ENCODE measurements around the gene PATZ1. TPM values are rescaled to one million over a fixed set of nuclear protein-coding genes. Genes with fewer than 3 reads are reported as not detected.
"Not testable (repeated sequence)": the region's sequence is repeated elsewhere in the genome, so short reads cannot be mapped to it uniquely, and the experiment has no call there.

Gene PATZ1
- total RNA-seq = 10 to 100 TPM; 22.9 to 26.4 TPM

DNA sequence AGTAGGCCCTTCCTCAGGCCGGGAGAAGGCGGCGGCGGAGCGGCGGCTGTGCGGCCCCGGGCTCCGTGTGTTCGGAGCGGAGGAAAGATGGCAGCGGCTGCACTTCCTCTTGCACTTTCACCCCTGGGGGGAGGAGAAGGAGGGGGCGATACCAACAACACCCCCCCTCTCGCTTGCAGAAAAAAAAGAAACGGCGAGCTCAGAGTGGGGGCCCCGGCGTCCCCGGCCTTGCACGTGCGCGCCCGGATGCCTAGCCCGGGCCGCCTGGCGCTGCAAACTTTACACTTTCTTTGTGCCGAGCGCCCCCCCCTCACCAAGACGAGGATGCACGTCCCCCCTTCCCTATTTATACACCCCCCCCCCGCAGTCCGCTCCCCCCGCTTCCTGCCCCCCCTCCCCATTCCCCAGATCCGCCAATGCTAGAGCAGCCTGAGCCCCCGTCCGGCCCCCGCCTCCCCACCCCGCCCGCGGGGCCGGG, at the start of gene PATZ1:
Gene PATZ1 (minus strand): TSS at position 92 of the 478 bp plus-strand sequence. CDS start 744 bp downstream, outside the sequence.
- peaks cover 41% of the 10 kb centered on the region for H3K4me1 Mint-ChIP-seq (ENCODE audit: low read depth)
- DNase-seq (peak in 1 of 2 donors; percentile 77), ATAC-seq (replicated peaks in 1 of 2) (peak; percentile 61 to 69)
- H3K9me3 Mint-ChIP-seq = no peaks in the 10 kb centered on the region
- H3K36me3 Mint-ChIP-seq (ENCODE audit: insufficient read depth in 2 of 2) = peaks cover 0 to 10% of the 10 kb centered on the region in 2 donors
- H3K4me3 Mint-ChIP-seq = peak within 1 kb of the TSS; percentile 89 to 97
- H3K27me3 Mint-ChIP-seq (ENCODE audit: low read depth) = no peaks in the 10 kb centered on the region
- H3K27ac Mint-ChIP-seq = peak within 1 kb of the TSS; percentile 60

- peaks cover 2 to 3% of the 10 kb centered on the region in 2 donors for H3K36me3 Mint-ChIP-seq (ENCODE audit: insufficient read depth in 2 of 2)
- ATAC-seq (replicated peaks in 1 of 2) = no peak
- H3K9me3 Mint-ChIP-seq = peaks cover 1 to 2% of the 10 kb centered on the region in 2 donors
- H3K27ac Mint-ChIP-seq = no peak overlapping the region
- no peak overlapping the region for H3K4me3 Mint-ChIP-seq
- no peak for DNase-seq
- peaks cover 4% of the 10 kb centered on the region for H3K4me1 Mint-ChIP-seq (ENCODE audit: low read depth)
- H3K27me3 Mint-ChIP-seq (ENCODE audit: low read depth) = peaks cover 6% of the 10 kb centered on the region
Observed at GRCh38 chr22:31394326-31394725, 48.2 kb upstream of the PATZ1 start.

DNA sequence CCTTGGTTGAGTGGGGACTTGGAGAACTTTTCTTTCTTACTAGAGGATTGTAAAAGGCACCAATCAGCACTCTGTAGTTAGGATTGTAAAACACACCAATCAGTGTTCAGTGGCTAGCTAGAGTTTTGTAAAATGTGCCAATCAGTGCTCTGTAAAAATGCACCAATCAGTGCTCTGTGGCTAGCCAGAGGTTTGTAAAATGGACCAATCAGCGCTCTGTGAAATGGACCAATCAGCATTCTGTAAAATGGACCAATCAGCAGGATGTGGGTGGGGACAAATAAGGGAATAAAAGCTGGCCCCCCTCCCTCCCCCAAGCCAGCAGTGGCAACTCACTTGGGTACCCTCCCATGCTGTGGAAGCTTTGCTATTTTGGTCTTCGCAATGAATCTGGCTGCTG, 47.7 kb upstream of the PATZ1 start:
- H3K4me3 Mint-ChIP-seq = no peak overlapping the region
- H3K36me3 Mint-ChIP-seq (ENCODE audit: insufficient read depth in 2 of 2) = peaks cover 2 to 3% of the 10 kb centered on the region in 2 donors
- ATAC-seq (replicated peaks in 1 of 2) (no peak), DNase-seq (no peak)
- H3K27me3 Mint-ChIP-seq (ENCODE audit: low read depth) = peaks cover 6% of the 10 kb centered on the region
- peaks cover 3% of the 10 kb centered on the region for H3K4me1 Mint-ChIP-seq (ENCODE audit: low read depth)
- H3K27ac Mint-ChIP-seq = no peak overlapping the region
- peaks cover 1 to 2% of the 10 kb centered on the region in 2 donors for H3K9me3 Mint-ChIP-seq

- H3K27me3 Mint-ChIP-seq (ENCODE audit: low read depth); H3K9me3 Mint-ChIP-seq; H3K36me3 Mint-ChIP-seq (ENCODE audit: insufficient read depth in 2 of 2); H3K4me1 Mint-ChIP-seq (ENCODE audit: low read depth); H3K4me3 Mint-ChIP-seq: not testable (repeated sequence)
- ATAC-seq (replicated peaks in 1 of 2) (peak; percentile 71 to 75), DNase-seq (peak in 1 of 2 donors; percentile 6)
- peak overlapping the region; percentile 60 for H3K27ac Mint-ChIP-seq
Observed at GRCh38 chr22:31378651-31379050, 32.5 kb upstream of the PATZ1 start.

- H3K4me1 Mint-ChIP-seq (ENCODE audit: low read depth) = peaks cover 9% of the 10 kb centered on the region
- no peaks in the 10 kb centered on the region for H3K36me3 Mint-ChIP-seq (ENCODE audit: insufficient read depth in 2 of 2)
- H3K4me3 Mint-ChIP-seq = no peak overlapping the region
- H3K27me3 Mint-ChIP-seq (ENCODE audit: low read depth) = no peaks in the 10 kb centered on the region
- no peak for DNase-seq
- no peaks in the 10 kb centered on the region for H3K9me3 Mint-ChIP-seq
- no peak overlapping the region for H3K27ac Mint-ChIP-seq
- no peak for ATAC-seq (replicated peaks in 1 of 2)
Observed at GRCh38 chr22:31378123-31378522, 32.0 kb upstream of the PATZ1 start.

GRCh38 chr22:31377612-31378011, 31.5 kb upstream of the PATZ1 start:
- no peak overlapping the region for H3K27ac Mint-ChIP-seq
- no peaks in the 10 kb centered on the region for H3K27me3 Mint-ChIP-seq (ENCODE audit: low read depth)
- H3K4me3 Mint-ChIP-seq = no peak overlapping the region
- no peaks in the 10 kb centered on the region for H3K9me3 Mint-ChIP-seq
- H3K4me1 Mint-ChIP-seq (ENCODE audit: low read depth) = peaks cover 9% of the 10 kb centered on the region
- no peak for DNase-seq
- H3K36me3 Mint-ChIP-seq (ENCODE audit: insufficient read depth in 2 of 2) = no peaks in the 10 kb centered on the region
- no peak for ATAC-seq (replicated peaks in 1 of 2)

GRCh38 chr22:31367426-31367825, 21.3 kb upstream of the PATZ1 start:
- Mint-ChIP-seq H3K27ac (no peak overlapping the region), H3K27me3 (ENCODE audit: low read depth) (no peaks in the 10 kb centered on the region), H3K9me3 (no peaks in the 10 kb centered on the region), H3K4me1 (ENCODE audit: low read depth) (peaks cover 5% of the 10 kb centered on the region), H3K36me3 (ENCODE audit: insufficient read depth in 2 of 2) (no peaks in the 10 kb centered on the region), H3K4me3 (no peak overlapping the region)
- ATAC-seq (replicated peaks in 1 of 2) (no peak), DNase-seq (no peak)

GRCh38 chr22:31363885-31364465, 17.8 kb upstream of the PATZ1 start:
- DNase-seq (no peak), ATAC-seq (replicated peaks in 1 of 2) (no peak)
- Mint-ChIP-seq H3K4me3 (no peak overlapping the region), H3K27ac (no peak overlapping the region), H3K4me1 (ENCODE audit: low read depth) (peaks cover 5% of the 10 kb centered on the region), H3K9me3 (no peaks in the 10 kb centered on the region), H3K36me3 (ENCODE audit: insufficient read depth in 2 of 2) (no peaks in the 10 kb centered on the region), H3K27me3 (ENCODE audit: low read depth) (no peaks in the 10 kb centered on the region)

DNA sequence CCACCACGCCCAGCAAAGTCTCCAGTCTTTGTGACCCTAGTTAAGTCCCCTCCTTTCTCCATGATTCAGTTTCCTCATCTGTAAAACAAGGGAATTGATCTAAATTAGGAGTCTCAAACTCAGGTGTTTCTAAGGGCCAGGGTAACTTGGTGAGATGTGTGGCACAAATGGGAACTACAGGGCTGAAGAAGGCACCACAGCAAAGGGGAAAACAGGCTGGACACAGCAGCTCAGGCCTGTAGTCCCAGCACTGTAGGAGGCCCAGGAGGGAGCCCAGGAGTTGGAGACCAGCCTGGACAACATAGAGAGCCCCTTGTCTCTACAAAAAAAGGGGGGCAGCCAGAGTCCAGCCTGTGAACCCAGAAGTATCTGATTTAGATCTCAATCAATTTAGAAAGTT, 15.6 kb upstream of the PATZ1 start:
- H3K4me3 Mint-ChIP-seq = no peak overlapping the region
- no peaks in the 10 kb centered on the region for H3K27me3 Mint-ChIP-seq (ENCODE audit: low read depth)
- no peak overlapping the region for H3K27ac Mint-ChIP-seq
- no peaks in the 10 kb centered on the region for H3K4me1 Mint-ChIP-seq (ENCODE audit: low read depth)
- ATAC-seq (replicated peaks in 1 of 2) (no peak), DNase-seq (no peak)
- no peaks in the 10 kb centered on the region for H3K36me3 Mint-ChIP-seq (ENCODE audit: insufficient read depth in 2 of 2)
- H3K9me3 Mint-ChIP-seq = no peaks in the 10 kb centered on the region

DNA sequence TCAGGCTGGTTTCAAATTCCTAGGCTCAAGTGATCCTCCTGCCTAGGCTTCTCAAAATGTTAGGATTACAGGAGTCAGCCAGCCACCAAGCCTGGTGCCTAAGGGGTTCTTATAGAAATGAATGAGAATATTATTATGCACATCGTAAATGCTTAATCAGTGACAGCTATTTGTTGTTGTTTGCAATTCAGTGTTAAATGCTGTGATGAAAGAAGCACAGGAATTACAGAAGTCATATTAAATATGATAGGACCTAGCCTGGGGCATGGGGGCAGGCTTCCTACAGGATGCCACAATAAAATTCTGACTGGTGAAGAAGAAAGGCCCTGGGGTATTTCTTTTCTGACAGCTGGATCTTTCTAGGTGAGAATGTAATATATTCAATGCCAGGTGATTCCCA, 13.9 kb upstream of the PATZ1 start:
- Mint-ChIP-seq H3K4me1 (ENCODE audit: low read depth) (no peaks in the 10 kb centered on the region), H3K36me3 (ENCODE audit: insufficient read depth in 2 of 2) (no peaks in the 10 kb centered on the region), H3K27me3 (ENCODE audit: low read depth) (no peaks in the 10 kb centered on the region), H3K4me3 (no peak overlapping the region), H3K9me3 (no peaks in the 10 kb centered on the region), H3K27ac (no peak overlapping the region)
- ATAC-seq (replicated peaks in 1 of 2) (no peak), DNase-seq (no peak)

- DNase-seq (no peak), ATAC-seq (replicated peaks in 1 of 2) (no peak)
- Mint-ChIP-seq H3K4me3 (no peak overlapping the region), H3K27ac (no peak overlapping the region), H3K9me3 (no peaks in the 10 kb centered on the region), H3K27me3 (ENCODE audit: low read depth) (no peaks in the 10 kb centered on the region), H3K4me1 (ENCODE audit: low read depth) (no peaks in the 10 kb centered on the region), H3K36me3 (ENCODE audit: insufficient read depth in 2 of 2) (no peaks in the 10 kb centered on the region)
Observed at GRCh38 chr22:31354515-31354914, 8.4 kb upstream of the PATZ1 start.

- H3K27me3 Mint-ChIP-seq (ENCODE audit: low read depth) = no peaks in the 10 kb centered on the region
- H3K27ac Mint-ChIP-seq = no peak overlapping the region
- no peak for ATAC-seq (replicated peaks in 1 of 2)
- DNase-seq = no peak
- H3K4me3 Mint-ChIP-seq = no peak overlapping the region
- no peaks in the 10 kb centered on the region for H3K9me3 Mint-ChIP-seq
- H3K4me1 Mint-ChIP-seq (ENCODE audit: low read depth) = peaks cover 6% of the 10 kb centered on the region
- H3K36me3 Mint-ChIP-seq (ENCODE audit: insufficient read depth in 2 of 2) = no peaks in the 10 kb centered on the region
Observed at GRCh38 chr22:31350410-31350863, 4.3 kb upstream of the PATZ1 start.

DNA sequence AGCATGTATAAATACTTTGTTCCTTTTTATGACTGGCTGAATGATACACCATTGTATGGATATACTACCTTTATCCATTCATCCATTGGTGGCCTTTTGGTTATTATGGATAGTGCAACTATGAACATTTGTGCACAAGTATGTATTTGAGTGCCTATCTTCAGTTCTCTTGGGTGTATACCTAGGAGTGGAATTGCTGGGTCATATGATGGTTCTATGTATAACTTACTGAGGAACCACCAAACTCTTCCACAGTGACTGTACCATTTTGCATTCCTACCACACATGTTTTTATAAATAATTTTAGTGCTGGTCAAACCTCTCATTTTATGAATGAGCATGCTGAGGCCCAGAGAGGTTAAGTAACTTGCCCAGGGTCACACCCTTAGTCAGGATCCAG, 3.8 kb upstream of the PATZ1 start:
- H3K27me3 Mint-ChIP-seq (ENCODE audit: low read depth) = no peaks in the 10 kb centered on the region
- no peak for ATAC-seq (replicated peaks in 1 of 2)
- no peak overlapping the region for H3K27ac Mint-ChIP-seq

DNA sequence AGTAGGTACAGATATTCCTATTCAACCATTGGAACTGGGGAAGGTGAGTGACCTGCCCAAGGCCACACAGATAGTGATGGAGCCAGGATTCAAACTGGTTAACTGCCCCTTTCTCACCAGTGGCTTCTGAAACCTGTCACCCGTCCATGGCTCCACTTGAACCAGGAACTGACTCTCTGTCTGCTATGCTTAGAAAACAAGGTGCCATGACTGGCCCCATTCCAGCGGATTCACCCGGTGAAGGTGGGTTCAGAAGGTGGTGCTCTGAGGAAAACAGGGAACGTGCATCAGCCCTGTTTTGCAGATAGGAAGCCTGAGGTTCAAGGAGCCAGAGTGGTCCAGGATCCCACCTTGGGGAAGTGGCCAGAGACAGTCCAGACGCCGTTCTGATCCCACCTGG, 2.6 kb upstream of the PATZ1 start:
- no peaks in the 10 kb centered on the region for H3K9me3 Mint-ChIP-seq
- ATAC-seq (replicated peaks in 1 of 2) (no peak), DNase-seq (no peak)
- no peak overlapping the region for H3K4me3 Mint-ChIP-seq
- H3K4me1 Mint-ChIP-seq (ENCODE audit: low read depth) = peaks cover 16% of the 10 kb centered on the region
- H3K27me3 Mint-ChIP-seq (ENCODE audit: low read depth) = no peaks in the 10 kb centered on the region
- H3K27ac Mint-ChIP-seq = no peak overlapping the region
- peaks cover 0 to 3% of the 10 kb centered on the region in 2 donors for H3K36me3 Mint-ChIP-seq (ENCODE audit: insufficient read depth in 2 of 2)

More for the DNA sequence above, 3.8 kb upstream of the PATZ1 start:
- Mint-ChIP-seq H3K36me3 (ENCODE audit: insufficient read depth in 2 of 2) (no peaks in the 10 kb centered on the region), H3K4me3 (no peak overlapping the region), H3K9me3 (no peaks in the 10 kb centered on the region), H3K4me1 (ENCODE audit: low read depth) (peaks cover 6% of the 10 kb centered on the region)
- DNase-seq = no peak

Data from activated T-cell treated with anti-CD3 and anti-CD28 coated beads, Interleukin-2, amount 50 U/mL, for 72 hours (primary cell).